B cell (primary cell): ENCODE measurements around the gene F8.

Experiments used
- CTCF ChIP-seq: fragments of 200-600 bp; IDR thresholded peaks from one replicate; pipeline ENCODE4 v1.8.0; 2022; ENCODE audit warnings: antibody characterized with exemption, mild to moderate bottlenecking
- EZH2 ChIP-seq: IDR thresholded peaks from 2 replicates; pipeline ENCODE4 v1.6.1; 2012; ENCODE audit warnings: borderline replicate concordance, low read depth, mild to moderate bottlenecking, moderate library complexity, low read length; ENCODE audit not compliant: insufficient read depth, poor library complexity, severe bottlenecking

- TF ChIP-seq CTCF (no peak), EZH2 (no peak)
Measured at GRCh38 chrX:154981116-154981411, 41.5 kb downstream of the F8 start.
